Measurements from ENCODE around the gene RNF25. TPM values are rescaled to one million over a fixed set of nuclear protein-coding genes. Genes with fewer than 3 reads are reported as not detected.
A peak's percentile ranks its signal among the peaks of the same experiment; 100 is the strongest.

The RNF25 gene
- polyA plus RNA-seq, 3 donors: 10.7 to 20.3 (median 12.9) TPM

DNA sequence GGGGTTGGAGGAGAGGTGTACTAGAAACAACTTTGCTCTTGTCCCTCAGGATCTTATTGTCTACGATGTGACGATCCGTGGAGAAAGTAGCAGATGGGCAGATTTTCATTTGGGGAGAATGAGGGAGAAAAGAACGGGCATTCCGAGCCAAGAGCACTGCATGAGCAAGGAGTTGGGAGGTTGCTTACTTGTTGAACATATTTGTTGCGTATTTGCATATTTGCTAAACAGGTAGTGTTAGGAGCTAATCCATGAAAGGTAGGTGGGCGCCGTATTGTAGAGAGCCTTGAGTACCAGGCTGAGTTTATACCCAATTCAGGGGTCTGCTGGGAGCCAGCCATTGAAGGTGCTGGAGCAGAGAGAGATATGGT, 11.8 kb downstream of the RNF25 start:
- H3K4me1 Mint-ChIP-seq: peaks cover 23% of the 10 kb centered on the region
- H3K36me3 ChIP-seq (replicated peaks in 1 of 2; ENCODE audit: control insufficient read depth in 1 of 2, insufficient read depth in 2 of 2, low read length in 2 of 2): peaks cover 48 to 66% of the 10 kb centered on the region in 2 donors
- peaks cover 52 to 60% of the 10 kb centered on the region in 2 donors for H3K36me3 Mint-ChIP-seq
- no peaks in the 10 kb centered on the region for H4K20me1 ChIP-seq (ENCODE audit: insufficient read depth, low read length)
- peak overlapping the region; percentile 87 for H3K4me2 ChIP-seq (replicated peaks; ENCODE audit: extremely low read depth, low read length, poor library complexity, severe bottlenecking)
- H3K27me3 ChIP-seq (ENCODE audit: control insufficient read depth in 2 of 2, insufficient read depth in 2 of 2, low read length in 2 of 2): no peaks in the 10 kb centered on the region
- no peaks in the 10 kb centered on the region for H3K9me3 ChIP-seq (replicated peaks in 1 of 2; ENCODE audit: control insufficient read depth in 1 of 2, insufficient read depth in 1 of 2, low read length in 2 of 2)
- H3K27me3 Mint-ChIP-seq (ENCODE audit: low read depth in 3 of 3): no peaks in the 10 kb centered on the region
- 21% methylated on average over 8 of the region's 8 CpGs for WGBS (ENCODE audit: insufficient coverage)
- H3K9me3 Mint-ChIP-seq: no peaks in the 10 kb centered on the region
- TF ChIP-seq, protein P1, sequence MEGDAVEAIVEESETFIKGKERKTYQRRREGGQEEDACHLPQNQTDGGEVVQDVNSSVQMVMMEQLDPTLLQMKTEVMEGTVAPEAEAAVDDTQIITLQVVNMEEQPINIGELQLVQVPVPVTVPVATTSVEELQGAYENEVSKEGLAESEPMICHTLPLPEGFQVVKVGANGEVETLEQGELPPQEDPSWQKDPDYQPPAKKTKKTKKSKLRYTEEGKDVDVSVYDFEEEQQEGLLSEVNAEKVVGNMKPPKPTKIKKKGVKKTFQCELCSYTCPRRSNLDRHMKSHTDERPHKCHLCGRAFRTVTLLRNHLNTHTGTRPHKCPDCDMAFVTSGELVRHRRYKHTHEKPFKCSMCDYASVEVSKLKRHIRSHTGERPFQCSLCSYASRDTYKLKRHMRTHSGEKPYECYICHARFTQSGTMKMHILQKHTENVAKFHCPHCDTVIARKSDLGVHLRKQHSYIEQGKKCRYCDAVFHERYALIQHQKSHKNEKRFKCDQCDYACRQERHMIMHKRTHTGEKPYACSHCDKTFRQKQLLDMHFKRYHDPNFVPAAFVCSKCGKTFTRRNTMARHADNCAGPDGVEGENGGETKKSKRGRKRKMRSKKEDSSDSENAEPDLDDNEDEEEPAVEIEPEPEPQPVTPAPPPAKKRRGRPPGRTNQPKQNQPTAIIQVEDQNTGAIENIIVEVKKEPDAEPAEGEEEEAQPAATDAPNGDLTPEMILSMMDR (IDR thresholded peaks at IDR 0.05): no peak
- H3K27ac ChIP-seq (ENCODE audit: low read depth in 1 of 2, low read length in 2 of 2): peak overlapping the region in 1 of 2 donors; percentile 66
- peak overlapping the region; percentile 98 to 99 for H3K4me3 Mint-ChIP-seq
- peak overlapping the region in 6 of 7 donors; percentile 76 to 91 (median 84) for H3K27ac Mint-ChIP-seq
- peaks cover 15 to 19% of the 10 kb centered on the region in 2 donors for H3K4me1 ChIP-seq (ENCODE audit: control insufficient read depth in 1 of 2, insufficient read depth in 2 of 2, low read length in 2 of 2)
- H3K4me3 ChIP-seq (replicated peaks in 1 of 3; ENCODE audit: low read depth in 2 of 3, low read length in 3 of 3): peak overlapping the region; percentile 46 to 88 (median 87)
- intact Hi-C loops (cut with micrococcal nuclease): no loop called here
- H3K9ac ChIP-seq (ENCODE audit: insufficient read depth, low read length, poor library complexity, severe bottlenecking): peak overlapping the region; percentile 63
- DNase-seq: no peak
- H2AFZ ChIP-seq (ENCODE audit: insufficient read depth, low read depth, low read length, poor library complexity, severe bottlenecking): peak overlapping the region; percentile 92
- peaks cover 25% of the 10 kb centered on the region for H3K79me2 ChIP-seq (ENCODE audit: insufficient read depth, low read length)

DNA sequence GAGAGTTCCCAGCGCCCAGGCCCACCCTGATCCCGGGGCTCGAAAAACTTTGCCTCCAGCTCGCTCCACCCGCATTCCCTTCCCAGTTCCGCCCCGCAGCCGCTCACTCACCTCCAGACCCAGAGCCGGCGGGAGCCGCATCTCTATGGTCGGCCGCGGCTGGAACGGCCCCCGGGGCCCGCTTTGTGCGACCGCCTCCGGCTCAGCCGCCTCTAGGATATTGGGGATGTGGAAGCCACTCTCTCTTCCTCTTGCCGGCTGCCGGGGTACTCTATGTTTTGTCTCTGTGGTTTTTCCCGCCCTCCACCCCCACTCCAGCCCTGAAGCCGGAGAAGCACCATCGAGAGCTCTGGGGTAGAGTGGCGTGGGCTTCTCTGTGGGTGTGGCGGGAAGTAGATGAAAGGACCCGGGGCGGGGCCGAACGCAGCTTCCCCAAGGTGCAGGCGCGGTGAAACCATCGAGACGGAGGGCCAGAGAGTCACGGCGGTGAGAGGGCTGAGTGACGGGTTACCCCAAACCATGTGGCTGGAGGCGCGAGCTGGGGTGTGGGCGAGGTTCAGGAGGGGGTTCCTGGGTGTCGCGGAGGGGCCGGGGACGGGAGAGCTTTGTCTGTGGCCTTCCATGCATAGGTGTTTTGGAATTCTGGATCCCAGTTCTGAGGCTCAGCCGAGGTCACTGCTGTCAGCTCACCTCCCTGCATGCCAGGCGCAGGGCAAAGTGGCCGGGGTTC, 12.4 kb downstream of the RNF25 start, which contains the start of the genes BCS1L and ZNF142:
BCS1L (plus strand) TSS at position 426 of the 730 bp plus-strand sequence. CDS start 1,305 bp downstream, outside the sequence.
ZNF142 (minus strand) TSS at position 366 of the 730 bp plus-strand sequence. CDS start 3,194 bp downstream, outside the sequence.
- H3K4me1 Mint-ChIP-seq: peaks cover 23% of the 10 kb centered on the region
- Histone ChIP-seq H3K79me2 (ENCODE audit: insufficient read depth, low read length) (peaks cover 25% of the 10 kb centered on the region), H3K4me3 (replicated peaks in 1 of 3; ENCODE audit: low read depth in 2 of 3, low read length in 3 of 3) (peak within 1 kb of the TSS; percentile 46 to 88 (median 87)), H3K9ac (ENCODE audit: insufficient read depth, low read length, poor library complexity, severe bottlenecking) (peak within 1 kb of the TSS; percentile 63), H3K9me3 (replicated peaks in 1 of 2; ENCODE audit: control insufficient read depth in 1 of 2, insufficient read depth in 1 of 2, low read length in 2 of 2) (no peaks in the 10 kb centered on the region), H4K20me1 (ENCODE audit: insufficient read depth, low read length) (no peaks in the 10 kb centered on the region), H3K27me3 (ENCODE audit: control insufficient read depth in 2 of 2, insufficient read depth in 2 of 2, low read length in 2 of 2) (no peaks in the 10 kb centered on the region), H2AFZ (ENCODE audit: insufficient read depth, low read depth, low read length, poor library complexity, severe bottlenecking) (peak within 1 kb of the TSS; percentile 92), H3K27ac (ENCODE audit: low read depth in 1 of 2, low read length in 2 of 2) (peak within 1 kb of the TSS; percentile 6 to 66), H3K4me1 (ENCODE audit: control insufficient read depth in 1 of 2, insufficient read depth in 2 of 2, low read length in 2 of 2) (peaks cover 15 to 19% of the 10 kb centered on the region in 2 donors), H3K4me2 (replicated peaks; ENCODE audit: extremely low read depth, low read length, poor library complexity, severe bottlenecking) (peak within 1 kb of the TSS; percentile 87), H3K36me3 (replicated peaks in 1 of 2; ENCODE audit: control insufficient read depth in 1 of 2, insufficient read depth in 2 of 2, low read length in 2 of 2) (peaks cover 45 to 66% of the 10 kb centered on the region in 2 donors)
- peak within 1 kb of the TSS; percentile 98 to 99 for H3K4me3 Mint-ChIP-seq
- no peaks in the 10 kb centered on the region for H3K27me3 Mint-ChIP-seq (ENCODE audit: low read depth in 3 of 3)
- H3K27ac Mint-ChIP-seq: peak within 1 kb of the TSS; percentile 73 to 91 (median 82)
- WGBS (ENCODE audit: insufficient coverage): 0% methylated on average over 26 of the region's 49 CpGs
- H3K9me3 Mint-ChIP-seq: no peaks in the 10 kb centered on the region
- peak; percentile 52 to 56 (median 55) for DNase-seq
- TF ChIP-seq, protein P1 (IDR thresholded peaks at IDR 0.05): no peak
- intact Hi-C loops (cut with micrococcal nuclease): no loop called here
- peaks cover 52 to 60% of the 10 kb centered on the region in 2 donors for H3K36me3 Mint-ChIP-seq

Measured in CD14-positive monocyte (primary cell).